HEK293 (cell line): ENCODE measurements around the gene WWC1.

Experiments
- GFI1B ChIP-seq: fragments of 450-650 bp; formaldehyde crosslinking; IDR thresholded peaks from 2 replicates; pipeline ENCODE4 v1.5.1; 2016; ENCODE audit warnings: missing biosample characterization, missing genetic modification characterization
- RBAK ChIP-seq: fragments of 450-650 bp; formaldehyde crosslinking; IDR thresholded peaks from 2 replicates; pipeline ENCODE4 v1.5.1; 2016; ENCODE audit warnings: missing biosample characterization, missing genetic modification characterization
- TCF7L2 ChIP-seq: IDR thresholded peaks from 2 replicates; pipeline ENCODE4 v1.6.1; 2011; ENCODE audit warnings: low read depth, mild to moderate bottlenecking, inconsistent platforms, low read length, moderate library complexity, borderline replicate concordance
- ZBTB21 ChIP-seq: fragments of 450-650 bp; formaldehyde crosslinking; IDR thresholded peaks from 2 replicates; pipeline ENCODE4 v1.5.1; 2017; ENCODE audit warnings: missing biosample characterization, missing genetic modification characterization
- ZNF132 ChIP-seq: fragments of 450-650 bp; formaldehyde crosslinking; IDR thresholded peaks from 2 replicates; pipeline ENCODE4 v1.5.1; 2017; ENCODE audit warnings: missing biosample characterization, missing genetic modification characterization, borderline replicate concordance
- ZNF350 ChIP-seq: fragments of 450-650 bp; formaldehyde crosslinking; IDR thresholded peaks from 2 replicates; pipeline ENCODE4 v1.5.0; 2017; ENCODE audit warnings: missing biosample characterization, mild to moderate bottlenecking, missing genetic modification characterization
- ZNF416 ChIP-seq: fragments of 450-650 bp; formaldehyde crosslinking; IDR thresholded peaks from 2 replicates; pipeline ENCODE4 v1.5.1; 2016; ENCODE audit warnings: missing biosample characterization, missing genetic modification characterization
- ZNF501 ChIP-seq: fragments of 450-650 bp; formaldehyde crosslinking; IDR thresholded peaks from 2 replicates; pipeline ENCODE4 v1.5.1; 2016; ENCODE audit warnings: missing biosample characterization, missing genetic modification characterization
- ZNF626 ChIP-seq: fragments of 450-650 bp; sonication (Bioruptor Pico); formaldehyde crosslinking; IDR thresholded peaks from 2 replicates; pipeline ENCODE4 v1.5.1; 2018; ENCODE audit warnings: missing biosample characterization, missing genetic modification characterization, inconsistent platforms
- ZSCAN30 ChIP-seq: fragments of 450-650 bp; IDR thresholded peaks from 2 replicates; pipeline ENCODE4 v1.5.1; 2018; ENCODE audit warnings: missing biosample characterization, mild to moderate bottlenecking, missing genetic modification characterization, moderate library complexity
- TF ChIP-seq, protein P1 (sequence below): fragments of 450-650 bp; formaldehyde crosslinking; IDR thresholded peaks from 2 replicates; pipeline ENCODE4 v1.5.1; 2017; ENCODE audit warnings: missing biosample characterization, missing genetic modification characterization
- TF ChIP-seq, protein P2 (sequence below): fragments of 450-650 bp; formaldehyde crosslinking; IDR thresholded peaks from 2 replicates; pipeline ENCODE4 v1.5.1; 2016; ENCODE audit warnings: missing biosample characterization, missing genetic modification characterization
- TF ChIP-seq, protein P3 (sequence below): fragments of 450-650 bp; formaldehyde crosslinking; IDR thresholded peaks from 2 replicates; pipeline ENCODE4 v1.5.1; 2016; ENCODE audit warnings: missing biosample characterization, missing genetic modification characterization
- TF ChIP-seq, protein P4 (sequence below): fragments of 450-650 bp; formaldehyde crosslinking; conservative IDR thresholded peaks from 2 replicates; pipeline ENCODE4 v1.5.1; 2016; ENCODE audit warnings: low read depth, missing biosample characterization, missing genetic modification characterization

DNA sequence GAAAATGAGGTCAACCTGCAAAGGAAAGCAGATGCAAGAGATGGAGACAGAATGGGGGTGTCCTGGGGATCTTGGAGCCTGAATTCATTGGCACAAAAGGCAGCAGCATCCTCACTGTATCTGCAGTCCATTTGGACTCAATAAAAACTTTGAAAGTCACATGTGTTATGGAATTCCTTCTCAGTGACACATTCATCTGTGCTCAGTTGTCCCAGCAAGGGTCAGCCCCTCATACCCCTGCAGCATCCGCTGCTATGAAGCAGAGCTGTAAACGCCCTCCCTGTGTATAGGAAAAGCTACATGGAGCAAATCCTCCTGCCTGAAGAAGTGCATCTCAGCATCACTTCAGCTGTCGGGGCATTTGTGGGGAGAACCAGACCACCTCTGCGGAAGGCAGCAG, 180.3 kb downstream of the WWC1 start:
- TF ChIP-seq ZNF501 (tag by site-specific recombination) (no peak), ZSCAN30 (tag by site-specific recombination) (no peak), ZNF132 (tag by site-specific recombination) (no peak), ZNF626 (no peak), TCF7L2 (no peak), ZNF350 (tag by site-specific recombination) (no peak), ZBTB21 (tag by site-specific recombination) (no peak), ZNF416 (no peak), GFI1B (tag by site-specific recombination) (no peak), RBAK (tag by site-specific recombination) (no peak)
- TF ChIP-seq, protein P1, sequence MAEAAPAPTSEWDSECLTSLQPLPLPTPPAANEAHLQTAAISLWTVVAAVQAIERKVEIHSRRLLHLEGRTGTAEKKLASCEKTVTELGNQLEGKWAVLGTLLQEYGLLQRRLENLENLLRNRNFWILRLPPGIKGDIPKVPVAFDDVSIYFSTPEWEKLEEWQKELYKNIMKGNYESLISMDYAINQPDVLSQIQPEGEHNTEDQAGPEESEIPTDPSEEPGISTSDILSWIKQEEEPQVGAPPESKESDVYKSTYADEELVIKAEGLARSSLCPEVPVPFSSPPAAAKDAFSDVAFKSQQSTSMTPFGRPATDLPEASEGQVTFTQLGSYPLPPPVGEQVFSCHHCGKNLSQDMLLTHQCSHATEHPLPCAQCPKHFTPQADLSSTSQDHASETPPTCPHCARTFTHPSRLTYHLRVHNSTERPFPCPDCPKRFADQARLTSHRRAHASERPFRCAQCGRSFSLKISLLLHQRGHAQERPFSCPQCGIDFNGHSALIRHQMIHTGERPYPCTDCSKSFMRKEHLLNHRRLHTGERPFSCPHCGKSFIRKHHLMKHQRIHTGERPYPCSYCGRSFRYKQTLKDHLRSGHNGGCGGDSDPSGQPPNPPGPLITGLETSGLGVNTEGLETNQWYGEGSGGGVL: no peak
- TF ChIP-seq, protein P2, sequence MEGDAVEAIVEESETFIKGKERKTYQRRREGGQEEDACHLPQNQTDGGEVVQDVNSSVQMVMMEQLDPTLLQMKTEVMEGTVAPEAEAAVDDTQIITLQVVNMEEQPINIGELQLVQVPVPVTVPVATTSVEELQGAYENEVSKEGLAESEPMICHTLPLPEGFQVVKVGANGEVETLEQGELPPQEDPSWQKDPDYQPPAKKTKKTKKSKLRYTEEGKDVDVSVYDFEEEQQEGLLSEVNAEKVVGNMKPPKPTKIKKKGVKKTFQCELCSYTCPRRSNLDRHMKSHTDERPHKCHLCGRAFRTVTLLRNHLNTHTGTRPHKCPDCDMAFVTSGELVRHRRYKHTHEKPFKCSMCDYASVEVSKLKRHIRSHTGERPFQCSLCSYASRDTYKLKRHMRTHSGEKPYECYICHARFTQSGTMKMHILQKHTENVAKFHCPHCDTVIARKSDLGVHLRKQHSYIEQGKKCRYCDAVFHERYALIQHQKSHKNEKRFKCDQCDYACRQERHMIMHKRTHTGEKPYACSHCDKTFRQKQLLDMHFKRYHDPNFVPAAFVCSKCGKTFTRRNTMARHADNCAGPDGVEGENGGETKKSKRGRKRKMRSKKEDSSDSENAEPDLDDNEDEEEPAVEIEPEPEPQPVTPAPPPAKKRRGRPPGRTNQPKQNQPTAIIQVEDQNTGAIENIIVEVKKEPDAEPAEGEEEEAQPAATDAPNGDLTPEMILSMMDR: no peak
- TF ChIP-seq, protein P3, sequence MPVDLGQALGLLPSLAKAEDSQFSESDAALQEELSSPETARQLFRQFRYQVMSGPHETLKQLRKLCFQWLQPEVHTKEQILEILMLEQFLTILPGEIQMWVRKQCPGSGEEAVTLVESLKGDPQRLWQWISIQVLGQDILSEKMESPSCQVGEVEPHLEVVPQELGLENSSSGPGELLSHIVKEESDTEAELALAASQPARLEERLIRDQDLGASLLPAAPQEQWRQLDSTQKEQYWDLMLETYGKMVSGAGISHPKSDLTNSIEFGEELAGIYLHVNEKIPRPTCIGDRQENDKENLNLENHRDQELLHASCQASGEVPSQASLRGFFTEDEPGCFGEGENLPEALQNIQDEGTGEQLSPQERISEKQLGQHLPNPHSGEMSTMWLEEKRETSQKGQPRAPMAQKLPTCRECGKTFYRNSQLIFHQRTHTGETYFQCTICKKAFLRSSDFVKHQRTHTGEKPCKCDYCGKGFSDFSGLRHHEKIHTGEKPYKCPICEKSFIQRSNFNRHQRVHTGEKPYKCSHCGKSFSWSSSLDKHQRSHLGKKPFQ: no peak
- TF ChIP-seq, protein P4, sequence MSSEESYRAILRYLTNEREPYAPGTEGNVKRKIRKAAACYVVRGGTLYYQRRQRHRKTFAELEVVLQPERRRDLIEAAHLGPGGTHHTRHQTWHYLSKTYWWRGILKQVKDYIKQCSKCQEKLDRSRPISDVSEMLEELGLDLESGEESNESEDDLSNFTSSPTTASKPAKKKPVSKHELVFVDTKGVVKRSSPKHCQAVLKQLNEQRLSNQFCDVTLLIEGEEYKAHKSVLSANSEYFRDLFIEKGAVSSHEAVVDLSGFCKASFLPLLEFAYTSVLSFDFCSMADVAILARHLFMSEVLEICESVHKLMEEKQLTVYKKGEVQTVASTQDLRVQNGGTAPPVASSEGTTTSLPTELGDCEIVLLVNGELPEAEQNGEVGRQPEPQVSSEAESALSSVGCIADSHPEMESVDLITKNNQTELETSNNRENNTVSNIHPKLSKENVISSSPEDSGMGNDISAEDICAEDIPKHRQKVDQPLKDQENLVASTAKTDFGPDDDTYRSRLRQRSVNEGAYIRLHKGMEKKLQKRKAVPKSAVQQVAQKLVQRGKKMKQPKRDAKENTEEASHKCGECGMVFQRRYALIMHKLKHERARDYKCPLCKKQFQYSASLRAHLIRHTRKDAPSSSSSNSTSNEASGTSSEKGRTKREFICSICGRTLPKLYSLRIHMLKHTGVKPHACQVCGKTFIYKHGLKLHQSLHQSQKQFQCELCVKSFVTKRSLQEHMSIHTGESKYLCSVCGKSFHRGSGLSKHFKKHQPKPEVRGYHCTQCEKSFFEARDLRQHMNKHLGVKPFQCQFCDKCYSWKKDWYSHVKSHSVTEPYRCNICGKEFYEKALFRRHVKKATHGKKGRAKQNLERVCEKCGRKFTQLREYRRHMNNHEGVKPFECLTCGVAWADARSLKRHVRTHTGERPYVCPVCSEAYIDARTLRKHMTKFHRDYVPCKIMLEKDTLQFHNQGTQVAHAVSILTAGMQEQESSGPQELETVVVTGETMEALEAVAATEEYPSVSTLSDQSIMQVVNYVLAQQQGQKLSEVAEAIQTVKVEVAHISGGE (tag by site-specific recombination): no peak
